HG02943 (cell line): Measurements from ENCODE around the gene DGKZ.

ENCODE experiments used
- ATAC-seq: cut with Tn5 transposase; IDR thresholded peaks from one replicate; pipeline ENCODE4 v1.9.1; 2021; ENCODE audit warnings: mild to moderate bottlenecking, low read depth, moderate library complexity; ENCODE audit not compliant: unreplicated experiment

DGKZ gene

DNA sequence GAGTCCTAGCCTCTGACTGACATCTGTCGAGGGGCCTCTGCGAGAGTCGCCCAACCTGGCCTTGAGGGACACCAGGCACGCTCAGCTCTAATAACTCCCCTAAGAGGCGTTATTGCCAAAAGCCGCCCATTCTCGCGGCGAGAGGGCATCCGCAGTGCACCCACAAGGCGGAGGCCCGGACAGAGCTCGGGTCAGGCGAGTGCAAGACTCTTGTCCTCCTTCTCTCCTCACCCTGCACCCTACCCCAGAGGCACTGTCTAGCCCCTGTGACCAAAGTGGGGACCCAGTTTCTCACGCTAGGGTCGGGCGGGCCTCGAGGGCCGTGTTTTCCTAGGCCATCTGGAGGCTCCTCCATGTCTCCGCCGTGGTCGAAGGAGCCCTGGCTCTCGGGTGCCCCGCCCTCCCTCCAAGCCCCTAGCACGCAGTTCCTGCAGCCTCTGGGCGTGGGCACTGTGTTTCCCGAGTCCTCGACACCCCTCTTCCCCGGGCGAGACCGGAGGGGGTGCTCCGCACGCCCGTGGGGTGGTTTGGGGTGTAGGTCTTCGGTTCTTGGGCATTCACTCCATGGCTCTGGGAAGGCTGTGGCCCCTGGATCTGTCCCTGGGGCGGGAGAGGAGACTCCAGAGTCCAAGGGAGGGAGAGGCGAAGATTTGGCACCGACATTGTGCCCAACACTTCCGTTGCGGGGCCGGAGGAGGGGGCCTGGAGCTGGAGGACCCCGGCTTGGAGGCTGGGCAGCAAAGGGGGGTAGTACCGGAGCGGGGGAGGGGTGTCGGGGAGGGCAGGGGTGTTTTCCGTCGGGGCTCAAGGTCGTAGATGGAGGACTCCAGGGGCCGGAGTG, 43.3 kb downstream of the DGKZ start:
- no peak for ATAC-seq

DNA sequence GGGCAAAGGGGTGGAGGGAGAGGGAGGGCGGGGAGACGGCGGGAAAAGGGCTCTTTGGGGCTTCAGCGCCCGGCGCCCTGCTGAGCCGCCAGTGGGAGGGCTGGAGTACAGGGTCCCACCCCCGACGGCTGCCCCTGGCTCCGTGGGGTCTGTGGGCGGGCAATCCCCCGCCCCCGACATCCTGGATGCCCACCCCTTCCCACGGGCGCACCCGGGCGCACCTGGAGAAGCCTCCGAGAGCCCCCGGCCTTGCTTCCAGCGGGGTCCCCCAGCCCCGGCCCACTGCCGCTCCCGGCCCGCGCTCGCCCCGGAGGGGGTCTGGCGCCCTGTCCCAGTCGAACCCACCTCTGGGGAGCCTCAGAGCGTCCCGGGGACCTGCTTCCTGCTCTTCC, 43.9 kb downstream of the DGKZ start:
- ATAC-seq, result no peak

DNA sequence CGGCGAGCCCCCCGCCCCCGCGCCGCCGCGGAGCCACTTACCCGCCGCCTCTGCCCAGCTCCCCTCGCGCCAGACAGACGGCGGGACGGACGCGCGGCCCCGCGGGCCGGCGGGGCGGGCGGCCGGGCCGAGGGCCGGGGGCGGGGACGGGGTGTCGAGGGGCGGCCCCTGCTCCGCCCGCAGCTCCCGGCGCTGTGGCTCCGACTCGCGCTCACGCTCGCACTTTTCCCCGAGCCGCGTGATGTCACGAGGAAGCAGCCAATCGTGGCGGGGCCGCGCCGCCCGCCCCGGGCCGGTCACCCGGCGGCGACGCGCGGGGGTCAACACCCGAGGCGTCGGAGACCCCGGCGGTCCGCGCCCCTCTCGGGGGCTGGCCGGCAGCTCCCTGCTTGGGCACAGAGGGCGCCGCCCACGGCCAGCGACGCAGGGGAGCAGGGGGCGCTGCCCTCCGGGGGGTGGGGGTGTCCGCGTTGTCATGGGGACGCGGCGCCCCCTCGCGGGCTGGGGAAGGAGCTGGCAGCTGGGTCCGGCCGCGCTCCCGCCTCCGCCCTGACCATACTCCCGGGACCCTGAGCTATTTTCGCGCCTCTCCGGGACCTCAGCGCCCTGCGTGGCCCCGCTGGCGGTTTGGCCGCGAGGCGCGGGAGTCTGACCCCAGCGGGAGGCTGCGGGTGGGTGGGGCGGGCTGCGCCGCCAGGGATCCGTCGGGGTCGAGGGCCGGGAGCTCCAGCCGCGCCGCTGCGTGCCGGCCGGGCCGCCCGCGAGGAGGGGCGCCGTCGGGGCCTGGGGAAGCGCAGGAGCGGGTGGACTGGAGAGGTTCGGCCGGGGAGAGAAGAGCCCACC, 44.5 kb downstream of the DGKZ start, which contains the start of gene CHRM4:
Gene CHRM4 (minus strand): TSS at position 199 of the 843 bp plus-strand sequence. CDS start 5,219 bp downstream, outside the sequence.
- no peak for ATAC-seq

DNA sequence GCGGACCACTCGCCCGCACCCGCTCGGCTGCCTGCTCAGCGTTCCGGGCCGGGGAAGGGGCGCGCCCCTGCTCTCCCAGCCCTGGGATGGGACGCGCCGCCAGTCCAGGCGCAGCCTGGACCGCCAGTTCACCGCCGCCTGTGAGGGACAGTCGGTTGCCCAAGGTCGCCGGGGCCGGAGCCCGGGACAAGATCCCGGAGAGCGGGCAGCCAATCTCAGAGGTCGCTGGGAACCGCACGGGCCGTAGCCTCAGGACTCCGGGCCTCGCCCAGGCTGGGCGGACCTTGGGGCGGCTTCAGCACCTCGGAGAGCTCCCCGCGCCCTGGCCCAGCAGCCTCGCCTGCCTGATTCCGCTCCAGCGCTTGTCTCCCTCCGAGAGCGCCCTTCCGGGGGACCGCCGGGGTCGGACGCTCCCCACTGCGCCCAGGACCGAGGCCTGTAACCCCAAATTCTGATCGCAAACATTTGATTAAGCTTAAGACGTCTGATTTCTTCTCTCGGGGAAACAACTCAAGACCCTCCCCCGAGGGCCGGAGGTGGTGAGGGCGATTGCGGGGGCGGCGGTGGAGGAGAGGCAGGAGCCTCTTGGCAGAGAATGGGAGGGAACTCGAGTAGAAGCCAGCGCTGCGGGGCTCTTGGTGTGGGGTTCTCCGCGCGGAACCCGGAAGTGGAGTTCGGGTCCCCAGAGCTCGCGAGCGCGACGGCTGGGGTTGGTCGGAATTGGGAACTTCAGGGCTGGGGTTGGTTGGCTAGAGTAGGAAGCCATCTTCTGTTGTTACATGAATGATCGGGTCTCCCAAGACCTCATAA, 45.4 kb downstream of the DGKZ start:
- ATAC-seq, result no peak

DNA sequence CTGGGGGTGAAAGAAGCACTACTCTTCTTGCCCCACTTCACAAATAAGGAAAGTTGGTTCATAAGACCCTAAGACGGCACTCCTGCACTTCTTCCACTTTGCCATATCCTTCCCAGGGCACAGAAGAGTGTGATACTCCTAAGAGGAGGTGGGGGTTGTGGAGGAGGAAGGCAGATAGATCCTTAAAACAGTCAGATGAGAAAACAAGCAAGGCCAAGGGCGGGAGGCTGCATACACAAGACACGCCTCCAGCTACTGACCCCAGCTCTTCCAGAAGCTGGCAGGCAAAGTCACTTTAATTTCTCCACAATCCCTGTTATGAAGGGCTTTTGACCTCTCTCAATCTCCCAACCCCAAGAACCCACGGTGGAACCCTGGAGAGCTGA, 46.0 kb downstream of the DGKZ start:
- no peak for ATAC-seq

DNA sequence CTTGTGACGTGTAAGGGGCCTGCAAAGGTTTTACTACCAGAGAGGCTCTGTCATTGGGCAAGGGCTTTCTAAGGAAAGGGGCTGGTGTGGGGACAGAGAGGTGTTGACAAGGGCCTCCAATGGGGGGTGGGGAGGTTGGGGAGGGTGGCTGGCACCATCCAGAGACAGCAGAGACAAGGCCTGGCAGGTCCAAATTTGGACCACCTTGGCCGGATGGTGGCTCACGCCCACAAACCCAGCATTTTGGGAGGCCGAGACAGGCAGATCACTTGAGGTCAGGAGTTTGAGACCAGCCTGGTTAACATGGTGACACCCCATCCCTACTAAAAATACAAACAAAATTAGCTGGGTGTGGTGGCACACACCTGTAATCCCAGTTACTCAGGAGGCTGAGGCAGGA, 46.5 kb downstream of the DGKZ start:
- ATAC-seq, result no peak

DNA sequence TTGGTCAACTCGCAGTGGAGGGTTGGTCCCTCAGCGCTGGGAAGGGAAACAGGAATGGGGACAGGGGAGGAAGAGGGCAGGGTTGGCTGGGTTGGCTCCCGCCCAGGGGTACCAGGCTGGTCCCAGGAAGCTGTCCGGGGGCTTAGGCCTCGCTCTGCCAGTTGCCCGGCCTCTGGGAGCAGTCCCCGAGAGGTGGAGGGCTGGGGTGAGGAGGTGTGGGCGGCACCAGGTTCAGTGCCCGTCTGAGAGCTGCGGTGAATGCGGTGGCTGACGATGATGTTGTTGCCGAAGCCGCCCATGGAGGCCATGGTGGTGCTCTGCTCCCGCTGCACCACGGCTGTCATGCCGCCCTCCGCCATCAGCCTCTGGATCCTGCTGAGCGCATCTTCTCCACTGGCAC, 50.3 kb downstream of the DGKZ start:
- ATAC-seq, result no peak

DNA sequence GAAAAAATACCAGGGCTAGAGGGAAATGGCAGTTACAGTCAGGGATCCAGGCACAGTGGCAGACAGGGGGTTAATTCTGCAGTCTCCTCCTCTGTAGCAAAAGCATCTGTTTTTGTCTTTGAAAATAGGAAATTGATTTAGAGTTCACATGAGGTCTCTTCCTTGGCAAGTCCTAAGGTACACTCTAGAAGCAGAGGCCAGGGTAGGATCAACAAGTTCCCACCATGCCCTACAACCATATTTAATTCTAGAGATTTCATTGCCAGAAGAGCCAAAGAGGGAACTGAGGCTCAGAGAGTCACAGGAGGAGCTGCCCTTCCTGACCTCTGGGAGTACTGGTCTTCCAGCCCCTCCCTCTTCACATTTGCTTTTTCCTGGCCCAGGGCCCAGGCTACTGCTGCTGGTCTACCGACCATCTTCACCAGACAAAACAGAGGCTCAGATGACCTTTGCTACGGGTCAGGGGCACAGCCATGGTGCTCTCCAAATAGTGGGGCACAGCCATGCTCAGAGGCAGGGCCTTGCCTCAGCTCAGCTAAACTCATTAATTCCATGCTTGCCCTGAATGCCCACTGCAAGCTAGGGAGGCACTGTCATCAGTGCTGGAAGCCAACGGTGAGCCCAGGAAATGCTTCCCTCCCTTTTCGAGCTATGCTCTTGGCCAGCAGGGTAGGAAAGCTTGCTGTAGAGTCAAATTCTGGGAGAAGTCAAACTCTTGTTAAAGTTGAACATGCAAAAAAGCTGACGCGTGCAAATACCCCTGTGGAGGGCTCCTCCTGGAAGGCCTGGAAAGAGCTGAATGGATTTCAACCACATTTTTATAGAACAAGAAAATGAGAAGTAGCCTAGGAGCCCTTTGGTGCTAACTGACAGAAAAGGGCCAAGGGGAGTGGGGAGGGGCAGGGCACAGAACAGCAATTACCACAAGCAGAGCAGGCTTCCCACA, 56.0 kb downstream of the DGKZ start:
- no peak for ATAC-seq

DNA sequence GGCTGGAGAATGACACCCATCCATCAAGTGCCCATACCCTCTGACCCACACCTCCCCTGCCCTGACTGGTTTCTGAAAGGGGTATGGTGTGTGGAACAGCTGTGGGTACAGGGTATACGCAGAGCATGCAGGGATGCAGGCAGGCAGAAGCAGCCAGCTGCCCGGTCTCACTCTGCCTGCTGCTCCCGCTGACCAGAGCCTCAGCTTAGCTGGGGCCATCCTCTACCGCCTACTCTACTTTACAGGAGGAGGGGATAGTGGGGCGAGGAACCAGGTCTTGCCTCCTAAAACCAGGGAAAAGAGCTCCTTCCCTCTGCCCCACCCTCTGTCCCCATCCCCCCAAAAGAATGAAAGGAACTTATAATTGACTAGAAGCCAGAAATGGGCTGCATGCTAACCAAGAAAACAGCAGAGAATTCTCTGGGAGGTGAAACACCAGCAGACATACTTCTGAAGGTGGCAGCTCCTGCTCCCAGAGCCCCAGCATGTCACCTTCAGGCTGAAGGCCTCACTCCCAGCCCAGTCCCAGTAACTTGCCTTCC, 57.3 kb downstream of the DGKZ start:
- ATAC-seq, result no peak

DNA sequence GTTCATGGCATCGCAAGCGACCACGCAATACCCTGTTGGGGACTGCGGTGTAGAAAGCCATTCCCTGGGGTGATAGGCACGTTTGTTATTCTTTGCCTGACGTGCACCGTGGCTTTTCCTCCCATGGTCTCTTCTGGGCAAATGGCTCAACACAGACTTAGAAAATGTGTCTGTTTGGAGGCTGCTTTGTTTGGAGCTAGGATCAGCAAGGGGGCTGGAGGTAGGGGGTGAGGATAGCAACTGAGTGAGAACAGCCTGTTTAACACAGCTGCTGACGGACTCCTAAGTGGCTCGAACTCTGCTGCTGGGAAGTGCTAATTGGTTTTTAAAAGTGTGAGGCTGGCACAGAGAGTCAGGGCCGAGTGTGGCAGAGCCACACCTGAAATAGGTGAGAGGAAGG, 60.4 kb downstream of the DGKZ start:
- ATAC-seq, result no peak

DNA sequence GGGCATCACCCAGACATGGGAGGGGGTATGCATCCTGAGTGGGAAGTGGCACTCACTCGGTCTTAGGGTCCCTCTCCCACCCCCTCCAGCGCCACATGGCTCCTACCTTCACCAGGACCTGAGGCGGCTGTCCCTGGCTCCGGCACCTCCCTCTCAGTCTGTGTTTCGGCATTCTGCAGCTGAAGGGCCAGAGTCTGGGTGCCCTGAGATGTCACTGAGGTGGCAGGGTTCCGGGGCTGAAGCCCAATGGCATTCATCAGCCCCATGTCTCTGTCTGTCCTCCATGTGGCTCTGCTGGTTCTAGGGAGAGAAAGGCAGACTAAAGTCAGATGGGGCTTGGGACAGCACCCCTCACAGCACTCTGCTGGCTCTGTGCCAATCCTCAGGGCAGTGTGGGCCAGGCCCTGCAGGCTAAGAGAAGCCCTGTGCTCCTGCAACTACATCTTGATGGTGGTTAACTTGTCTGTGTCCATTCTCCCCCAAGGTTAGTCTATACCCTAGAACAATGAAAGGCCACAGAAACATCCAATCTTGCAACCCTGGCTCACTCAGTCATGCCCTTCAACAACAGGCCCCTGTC, 61.2 kb downstream of the DGKZ start:
- no peak for ATAC-seq

DNA sequence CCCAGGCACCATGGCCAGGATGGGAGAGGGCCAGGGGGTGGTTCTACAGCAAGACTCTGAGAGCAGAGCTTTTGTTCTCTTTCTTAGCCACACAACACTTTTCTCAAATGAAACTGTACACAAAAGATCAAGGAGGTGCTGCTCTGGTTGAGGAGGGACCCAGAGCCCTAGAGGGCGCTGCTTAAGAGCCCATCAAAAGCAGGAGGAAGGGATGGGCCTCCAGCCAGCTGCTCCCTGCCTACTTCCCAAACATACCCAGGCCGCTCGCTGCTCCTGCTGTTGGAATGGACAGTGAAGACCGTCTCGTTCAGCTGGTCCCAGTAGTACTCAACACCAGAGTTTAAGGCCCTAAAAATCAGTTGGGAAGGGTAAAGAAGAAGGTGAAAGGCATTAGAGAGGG, 62.8 kb downstream of the DGKZ start:
- ATAC-seq, result no peak

DNA sequence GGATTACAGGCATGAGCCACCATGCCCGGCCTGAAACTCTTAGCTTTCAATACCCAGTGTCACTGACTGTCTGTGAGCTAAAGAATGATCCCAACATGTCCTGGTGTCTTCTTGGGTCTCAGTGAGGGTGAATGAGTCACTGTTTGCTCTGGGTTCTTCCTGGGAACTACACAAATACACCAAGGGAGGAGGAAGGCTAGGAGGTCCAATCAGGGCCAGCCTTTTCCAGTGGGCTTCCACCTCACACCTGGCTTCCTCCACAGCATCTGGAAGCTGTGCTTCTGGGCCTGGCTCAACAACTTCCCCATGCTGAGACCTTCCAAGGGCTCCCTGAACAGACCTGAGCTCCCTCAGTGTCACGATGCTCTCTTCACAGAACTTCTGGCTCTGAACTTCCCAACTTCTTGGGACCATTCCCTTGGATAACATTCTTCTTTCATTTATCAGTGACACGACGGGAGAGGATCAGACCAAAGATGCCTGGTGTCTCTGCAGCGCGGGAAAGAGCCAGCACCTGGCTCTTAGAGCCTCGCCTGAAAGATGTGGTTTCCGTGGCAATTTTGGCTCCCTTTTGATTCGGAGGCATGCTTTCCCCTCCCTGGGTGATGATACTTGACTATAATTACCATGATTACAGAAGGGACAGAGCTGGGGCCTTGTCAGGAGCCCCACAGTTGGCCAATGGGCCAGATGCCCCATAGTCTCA, 66.7 kb downstream of the DGKZ start:
- no peak for ATAC-seq

DNA sequence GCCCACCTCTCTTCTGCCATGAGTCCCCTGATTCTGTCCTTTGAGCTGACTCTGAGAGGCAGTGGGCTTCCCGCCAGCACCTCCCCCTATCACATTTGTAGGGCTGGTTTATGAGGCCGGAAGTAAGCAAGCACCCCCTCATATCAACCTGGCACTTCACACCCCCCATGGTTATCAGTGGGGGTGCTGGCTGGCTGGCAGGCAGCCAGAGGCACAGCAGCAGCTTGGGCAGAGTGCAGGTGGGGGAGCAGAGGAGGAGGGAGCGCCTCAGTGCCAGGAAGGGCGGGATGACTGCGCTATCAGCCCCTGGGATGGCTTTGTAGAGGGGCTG, 67.2 kb downstream of the DGKZ start:
- no peak for ATAC-seq

DNA sequence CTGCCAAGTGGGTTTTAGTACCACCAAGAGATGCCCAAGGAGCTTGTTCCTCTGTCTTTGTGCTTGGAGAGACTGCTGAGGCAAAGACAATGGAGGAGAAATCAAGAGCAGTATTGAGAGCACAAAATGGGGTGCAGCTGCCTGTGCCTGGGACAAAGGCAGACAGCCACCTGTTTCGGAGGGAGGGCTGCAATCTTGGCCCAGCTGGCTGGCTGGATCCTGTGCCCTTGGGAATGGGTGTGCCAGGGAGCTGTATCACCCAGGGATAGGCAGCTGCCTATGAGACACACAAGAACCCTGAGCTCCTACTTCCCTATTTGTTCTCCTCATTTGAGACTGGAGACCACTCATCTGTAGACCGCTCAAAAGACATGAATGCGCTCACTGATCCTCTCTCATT, 67.6 kb downstream of the DGKZ start:
- no peak for ATAC-seq

DNA sequence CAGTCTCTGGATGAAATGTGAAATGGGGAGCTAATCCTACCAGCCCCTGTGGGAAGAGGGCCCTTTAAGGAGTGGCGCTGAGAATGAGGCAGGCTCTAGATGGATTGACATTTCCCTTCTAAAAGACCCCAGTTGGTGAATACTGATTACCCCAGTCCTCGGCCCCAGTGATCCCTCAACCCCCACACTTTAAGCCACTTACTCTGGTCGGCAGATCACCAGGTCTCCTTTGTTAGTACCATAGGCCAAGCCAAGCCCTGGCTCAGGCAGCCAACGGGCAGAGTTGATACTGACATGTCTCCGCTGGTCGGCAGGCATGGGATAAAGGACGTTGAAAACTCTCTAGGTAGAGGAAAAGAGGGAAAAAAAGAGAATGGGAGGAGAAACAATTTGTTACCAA, 70.4 kb downstream of the DGKZ start:
- no peak for ATAC-seq

DNA sequence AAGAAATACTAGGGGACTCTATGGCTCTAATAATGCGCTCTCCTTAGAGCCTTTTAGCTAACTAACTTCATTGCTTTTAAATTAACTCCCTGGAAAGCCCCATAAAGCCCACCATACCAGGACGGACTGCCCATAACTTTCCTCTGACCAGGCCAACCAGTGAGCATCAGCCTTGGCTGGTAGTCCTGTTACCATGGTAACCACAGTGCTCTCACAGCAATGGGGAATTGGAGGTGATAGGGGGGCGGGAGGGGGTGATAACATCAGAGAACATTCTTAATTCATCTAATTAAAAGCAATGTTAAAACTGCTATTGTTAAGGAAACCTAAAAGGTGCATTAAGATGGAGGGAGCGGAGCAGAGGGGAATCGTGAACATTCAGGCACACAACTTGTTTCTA, 71.5 kb downstream of the DGKZ start:
- ATAC-seq, result no peak

DNA sequence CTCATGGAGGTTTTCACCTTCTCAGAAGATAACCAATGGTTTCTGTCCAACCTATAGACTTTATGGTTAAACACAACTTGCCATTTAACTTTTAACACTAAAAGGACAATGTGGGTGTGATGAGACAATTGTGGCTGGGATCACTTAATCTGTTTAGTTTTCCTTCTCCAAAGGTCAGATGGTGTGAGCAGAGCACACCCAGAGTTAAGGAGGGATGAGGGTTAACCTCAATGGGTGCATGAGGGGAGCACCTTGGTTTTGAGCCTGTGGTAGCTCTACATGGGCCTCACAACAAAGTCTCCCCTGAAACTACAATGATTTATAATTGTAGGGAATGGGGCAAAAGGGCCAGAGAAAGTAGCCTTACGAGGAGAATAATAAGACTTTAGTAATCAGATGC, 73.2 kb downstream of the DGKZ start:
- no peak for ATAC-seq
